AG04450 (cell line): ENCODE results near the gene NRG2. TPM values are rescaled to one million over a fixed set of nuclear protein-coding genes. Genes with fewer than 3 reads are reported as not detected.

Source experiments
- CTCF ChIA-PET: fragments of 300-600, 350-600 bp; formaldehyde crosslinking; extraction: SDS; loops from one replicate; lab custom pipeline; 2022; ENCODE audit warnings: antibody characterized with exemption, inconsistent platforms; lab: Charles Lee
- POLR2A ChIA-PET: fragments of 350-600 bp; formaldehyde crosslinking; extraction: SDS; loops from one replicate; lab custom pipeline; 2021; ENCODE audit warnings: antibody characterized with exemption, inconsistent platforms; lab: Yijun Ruan, JAX
- DNase-seq: peaks from one replicate; pipeline ENCODE4 v3.0.0-alpha.2; 2011; ENCODE audit warnings: low read depth, low spot score
- H3K27ac ChIP-seq: one replicate; pipeline ENCODE4 v1.5.1; 2012; ENCODE audit warnings: low read depth, low read length, control low read depth
- H3K27me3 ChIP-seq: one replicate; pipeline ENCODE4 v1.6.0; 2012; ENCODE audit warnings: low read length; ENCODE audit not compliant: control insufficient read depth, insufficient read depth
- H3K4me3 ChIP-seq: 2 replicates; pipeline ENCODE4 v1.5.1; 2011; ENCODE audit warnings: mild to moderate bottlenecking, low read depth, low read length, control low read depth
- H3K9me3 ChIP-seq: 2 replicates; pipeline ENCODE4 v1.5.1; 2012; ENCODE audit warnings: low read length; ENCODE audit not compliant: control insufficient read depth, insufficient read depth
- CTCF ChIP-seq: IDR thresholded peaks from 2 replicates; pipeline ENCODE4 v1.5.1; 2011; ENCODE audit warnings: low read depth, low read length, control low read depth, inconsistent platforms
- polyA plus RNA-seq: library from polyadenylated mRNA; depleted of rRNA; stranded (reverse); fragments of >200 nt; gene quantifications from 2 replicates; pipeline ENCODE4 v1.2.3, GENCODE V29; 2011

NRG2 gene
- polyA plus RNA-seq, 1 experiment, result 0.02 TPM

GRCh38 chr5:140038373-140038957 is 4.6 kb downstream of the NRG2 start:
- H3K27ac ChIP-seq, result no peak overlapping the region
- H3K9me3 ChIP-seq, result peaks cover 2% of the 10 kb centered on the region; the same call in 1 of the 2 replicates
- ChIA-PET POLR2A (no interaction called here), CTCF (interaction anchor here (0.7 to 1.1 kb wide), 3 partner anchors 34 to 107 kb away, joined by 3 to 4 read pairs (median 4); no protein-coding TSS in a partner anchor)
- no peak for TF ChIP-seq CTCF
- peaks cover 23% of the 10 kb centered on the region for H3K27me3 ChIP-seq
- peak; percentile 7 for DNase-seq
- peak overlapping the region; percentile 46 for H3K4me3 ChIP-seq

GRCh38 chr5:140037012-140037411 is 6.1 kb downstream of the NRG2 start:
- peaks cover 24% of the 10 kb centered on the region for H3K27me3 ChIP-seq
- no peak for TF ChIP-seq CTCF
- ChIA-PET POLR2A (no interaction called here), CTCF (no interaction called here)
- H3K27ac ChIP-seq, result no peak overlapping the region
- no peak for DNase-seq
- H3K4me3 ChIP-seq, result no peak overlapping the region
- peaks cover 2% of the 10 kb centered on the region; the same call in 1 of the 2 replicates for H3K9me3 ChIP-seq

- ChIA-PET POLR2A (no interaction called here), CTCF (interaction anchor here (0.6 kb wide), 1 partner anchor 171 kb away, joined by 3 read pairs; no protein-coding TSS in a partner anchor)
- no peak for TF ChIP-seq CTCF
- Histone ChIP-seq H3K9me3 (no peaks in the 10 kb centered on the region), H3K4me3 (no peak overlapping the region), H3K27me3 (peaks cover 26% of the 10 kb centered on the region), H3K27ac (no peak overlapping the region)
- DNase-seq, result no peak
Measured at GRCh38 chr5:140035881-140036280, 7.2 kb downstream of the NRG2 start.

GRCh38 chr5:140033037-140033760 is 9.9 kb downstream of the NRG2 start:
- no peaks in the 10 kb centered on the region for H3K9me3 ChIP-seq
- H3K4me3 ChIP-seq, result no peak overlapping the region
- no peak for DNase-seq
- H3K27ac ChIP-seq, result no peak overlapping the region
- ChIA-PET POLR2A (no interaction called here), CTCF (no interaction called here)
- no peak for TF ChIP-seq CTCF
- H3K27me3 ChIP-seq, result peaks cover 33% of the 10 kb centered on the region

GRCh38 chr5:140032296-140032695 is 10.8 kb downstream of the NRG2 start:
- POLR2A ChIA-PET, result no interaction called here
- no peak for TF ChIP-seq CTCF
- H3K4me3 ChIP-seq, result no peak overlapping the region
- H3K9me3 ChIP-seq, result no peaks in the 10 kb centered on the region
- no peak overlapping the region for H3K27ac ChIP-seq
- CTCF ChIA-PET, result no interaction called here
- DNase-seq, result no peak
- H3K27me3 ChIP-seq, result peaks cover 33% of the 10 kb centered on the region
